ENCODE measurements around the gene GSAP.

GSAP gene

DNA sequence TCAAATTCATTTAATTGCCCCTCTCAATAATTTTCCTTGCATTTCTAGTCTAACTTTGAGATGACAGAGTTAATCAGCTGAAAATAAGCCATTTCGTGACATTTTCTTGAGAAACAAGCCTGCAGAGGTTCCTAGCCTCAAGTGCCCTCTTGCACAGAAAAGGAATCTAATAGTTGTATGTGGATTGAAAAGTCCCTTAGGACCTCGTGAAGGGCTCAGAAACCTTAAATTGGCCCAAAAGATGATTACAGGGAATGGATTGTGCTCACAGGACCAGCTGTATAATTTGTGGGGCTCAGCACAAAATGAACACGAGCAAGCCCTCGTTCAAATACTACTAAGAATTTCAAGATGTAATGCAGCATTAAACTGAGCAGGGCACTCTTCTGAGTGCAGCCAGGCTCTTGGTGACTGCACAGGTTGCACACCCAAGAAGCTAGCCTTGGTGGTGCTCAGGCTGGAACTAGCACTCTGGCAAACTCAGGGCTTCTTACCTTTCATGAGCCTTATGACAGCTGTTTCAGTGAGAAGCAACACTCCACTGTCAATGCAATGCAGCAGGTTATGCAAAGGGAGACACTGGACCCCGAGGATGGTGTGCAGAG is 102.2 kb downstream of the GSAP start:
- TF ChIP-seq, protein P1, sequence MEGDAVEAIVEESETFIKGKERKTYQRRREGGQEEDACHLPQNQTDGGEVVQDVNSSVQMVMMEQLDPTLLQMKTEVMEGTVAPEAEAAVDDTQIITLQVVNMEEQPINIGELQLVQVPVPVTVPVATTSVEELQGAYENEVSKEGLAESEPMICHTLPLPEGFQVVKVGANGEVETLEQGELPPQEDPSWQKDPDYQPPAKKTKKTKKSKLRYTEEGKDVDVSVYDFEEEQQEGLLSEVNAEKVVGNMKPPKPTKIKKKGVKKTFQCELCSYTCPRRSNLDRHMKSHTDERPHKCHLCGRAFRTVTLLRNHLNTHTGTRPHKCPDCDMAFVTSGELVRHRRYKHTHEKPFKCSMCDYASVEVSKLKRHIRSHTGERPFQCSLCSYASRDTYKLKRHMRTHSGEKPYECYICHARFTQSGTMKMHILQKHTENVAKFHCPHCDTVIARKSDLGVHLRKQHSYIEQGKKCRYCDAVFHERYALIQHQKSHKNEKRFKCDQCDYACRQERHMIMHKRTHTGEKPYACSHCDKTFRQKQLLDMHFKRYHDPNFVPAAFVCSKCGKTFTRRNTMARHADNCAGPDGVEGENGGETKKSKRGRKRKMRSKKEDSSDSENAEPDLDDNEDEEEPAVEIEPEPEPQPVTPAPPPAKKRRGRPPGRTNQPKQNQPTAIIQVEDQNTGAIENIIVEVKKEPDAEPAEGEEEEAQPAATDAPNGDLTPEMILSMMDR (IDR thresholded peaks at IDR 0.05; ENCODE audit: low read depth, low read length): no peak
- Histone ChIP-seq H3K9me3 (ENCODE audit: severe bottlenecking) (no peaks in the 10 kb centered on the region), H3K36me3 (no peaks in the 10 kb centered on the region), H3K27me3 (ENCODE audit: insufficient read depth, low read depth, severe bottlenecking) (no peaks in the 10 kb centered on the region), H3K27ac (no peak overlapping the region), H3K4me3 (ENCODE audit: low read depth, low read length) (no peak overlapping the region)
- no peak for DNase-seq

DNA sequence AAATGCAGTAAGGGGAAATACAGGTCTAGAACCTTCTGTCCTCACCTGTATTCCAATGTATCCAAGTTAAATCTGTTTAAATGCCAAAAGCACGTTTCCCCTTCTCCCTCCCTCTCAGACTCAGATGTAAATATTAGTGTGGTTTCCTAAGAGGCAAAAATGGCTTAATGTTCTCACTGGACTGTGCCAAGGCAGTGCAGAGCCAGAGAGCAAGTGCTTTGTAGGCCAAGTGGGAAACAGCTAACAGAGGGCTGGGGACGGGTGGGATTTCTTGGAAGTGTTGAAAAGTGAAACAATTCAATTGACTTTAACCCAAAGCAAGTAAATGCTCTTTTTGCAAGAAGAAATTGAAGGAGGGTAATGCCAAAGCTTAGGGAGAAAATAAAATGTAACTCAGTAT is 103.1 kb downstream of the GSAP start:
- DNase-seq: no peak
- no peak overlapping the region for H3K4me3 ChIP-seq (ENCODE audit: low read depth, low read length)
- TF ChIP-seq, protein P1 (IDR thresholded peaks at IDR 0.05; ENCODE audit: low read depth, low read length): no peak
- no peak overlapping the region for H3K27ac ChIP-seq
- H3K36me3 ChIP-seq: no peaks in the 10 kb centered on the region
- H3K27me3 ChIP-seq (ENCODE audit: insufficient read depth, low read depth, severe bottlenecking): no peaks in the 10 kb centered on the region
- no peaks in the 10 kb centered on the region for H3K9me3 ChIP-seq (ENCODE audit: severe bottlenecking)

DNA sequence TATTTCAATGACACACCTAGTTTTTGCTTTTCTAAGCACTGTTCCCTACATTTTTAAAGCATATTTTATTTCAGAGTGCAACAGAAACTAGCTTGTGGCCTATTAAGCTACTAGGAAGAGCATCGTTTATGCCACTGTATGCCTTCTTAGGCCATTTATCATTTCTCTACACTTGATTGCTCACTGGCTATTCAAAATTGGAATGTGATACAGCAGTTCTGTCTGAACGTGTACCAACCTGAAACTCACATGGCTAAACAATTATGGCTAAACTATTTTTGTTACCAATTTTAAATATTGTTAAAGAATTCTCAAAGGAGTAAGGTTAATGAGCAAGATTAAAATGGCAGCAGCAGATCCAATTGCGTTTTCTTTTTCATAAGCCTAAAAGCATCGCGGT is 105.2 kb downstream of the GSAP start:
- no peak overlapping the region for H3K4me3 ChIP-seq (ENCODE audit: low read depth, low read length)
- TF ChIP-seq, protein P1 (IDR thresholded peaks at IDR 0.05; ENCODE audit: low read depth, low read length): no peak
- H3K27me3 ChIP-seq (ENCODE audit: insufficient read depth, low read depth, severe bottlenecking): no peaks in the 10 kb centered on the region
- no peak for DNase-seq
- H3K36me3 ChIP-seq: no peaks in the 10 kb centered on the region
- H3K9me3 ChIP-seq (ENCODE audit: severe bottlenecking): no peaks in the 10 kb centered on the region
- no peak overlapping the region for H3K27ac ChIP-seq

DNA sequence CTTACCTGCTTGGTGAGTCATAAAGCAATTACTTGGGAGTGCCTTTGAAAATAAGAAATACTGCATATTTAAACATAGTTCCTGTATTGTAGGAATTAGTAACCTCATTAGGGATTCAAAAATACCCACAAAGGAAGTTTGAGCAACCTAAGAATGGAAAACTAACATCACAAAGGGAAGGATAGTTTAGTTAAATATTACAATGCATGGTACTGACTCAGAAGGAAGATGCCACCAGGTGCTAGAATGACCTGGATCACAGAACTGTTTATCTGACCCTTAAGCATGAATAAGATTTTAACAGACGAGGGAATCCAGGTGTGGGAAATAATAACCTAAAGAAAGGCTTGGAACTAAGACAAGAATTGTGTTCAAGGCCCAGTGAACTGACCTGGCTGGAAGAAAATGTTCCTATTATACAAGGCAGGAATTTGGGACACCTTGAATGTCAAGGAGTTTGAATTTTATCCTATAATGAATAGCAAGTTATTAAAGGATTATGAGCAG is 106.4 kb downstream of the GSAP start:
- H3K9me3 ChIP-seq (ENCODE audit: severe bottlenecking): no peaks in the 10 kb centered on the region
- H3K27ac ChIP-seq: no peak overlapping the region

DNA sequence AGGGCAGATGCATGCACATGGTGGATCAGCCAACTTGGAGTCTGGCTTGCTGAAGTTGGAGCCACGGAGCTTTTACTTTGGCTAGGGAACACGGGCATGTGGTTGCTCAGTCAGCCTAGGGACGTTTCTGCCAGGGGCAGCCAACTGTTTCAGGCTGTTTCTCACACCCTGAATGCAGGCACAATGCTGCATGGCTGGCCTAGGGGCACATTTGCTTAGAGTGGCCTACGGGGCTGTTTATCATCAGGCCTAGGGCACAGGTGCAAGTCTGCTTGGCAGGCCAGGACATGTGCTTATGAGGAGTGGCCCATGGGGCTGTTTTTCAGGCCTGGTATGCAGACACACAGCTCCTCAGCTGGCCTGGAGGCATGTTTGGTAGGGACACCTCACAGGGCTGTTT is 107.4 kb downstream of the GSAP start:
- TF ChIP-seq, protein P1 (IDR thresholded peaks at IDR 0.05; ENCODE audit: low read depth, low read length): no peak
- DNase-seq: no peak
- Histone ChIP-seq H3K4me3 (ENCODE audit: low read depth, low read length) (no peak overlapping the region), H3K27me3 (ENCODE audit: insufficient read depth, low read depth, severe bottlenecking) (no peaks in the 10 kb centered on the region), H3K9me3 (ENCODE audit: severe bottlenecking) (no peaks in the 10 kb centered on the region), H3K27ac (no peak overlapping the region), H3K36me3 (no peaks in the 10 kb centered on the region)

More for the DNA sequence above, 106.4 kb downstream of the GSAP start:
- no peaks in the 10 kb centered on the region for H3K36me3 ChIP-seq
- TF ChIP-seq, protein P1 (IDR thresholded peaks at IDR 0.05; ENCODE audit: low read depth, low read length): no peak
- no peaks in the 10 kb centered on the region for H3K27me3 ChIP-seq (ENCODE audit: insufficient read depth, low read depth, severe bottlenecking)
- no peak overlapping the region for H3K4me3 ChIP-seq (ENCODE audit: low read depth, low read length)
- no peak for DNase-seq
